Stimulated activated effector memory CD8-positive, alpha-beta T cell treated with anti-CD3 and anti-CD28 coated beads, Interleukin-12 subunit alpha, Interleukin-12 subunit beta, amount 100 ng/mL, for 72 hours (primary cell): ENCODE results near the gene HSPA9.
"Not testable (repeated sequence)": the region's sequence is repeated elsewhere in the genome, so short reads cannot be mapped to it uniquely, and the experiment has no call there.

Source experiments
- ATAC-seq: fragments of 150-1000 bp; cut with Tn5 transposase; 2 replicates; pipeline ENCODE4 v1.10.0; 2021
- DNase-seq, 2 donors: peaks; one replicate each; pipeline ENCODE4 v3.0.0; 2021 to 2022; ENCODE audit warnings: low spot score in 2 of 2
- H3K27ac Mint-ChIP-seq: one replicate; pipeline ENCODE4 v1.8.0; 2022; ENCODE audit warnings: mild to moderate bottlenecking, mixed read lengths
- H3K36me3 Mint-ChIP-seq: one replicate; pipeline ENCODE4 v1.8.0; 2022; ENCODE audit warnings: mild to moderate bottlenecking, mixed read lengths
- H3K4me1 Mint-ChIP-seq: one replicate; pipeline ENCODE4 v1.8.0; 2022; ENCODE audit warnings: mixed read lengths
- H3K4me3 Mint-ChIP-seq: one replicate; pipeline ENCODE4 v1.8.0; 2022; ENCODE audit warnings: mild to moderate bottlenecking, mixed read lengths
- H3K9me3 Mint-ChIP-seq: one replicate; pipeline ENCODE4 v1.8.0; 2022; ENCODE audit warnings: mixed read lengths

The HSPA9 gene

GRCh38 chr5:138533973-138534941, 40.9 kb downstream of the HSPA9 start:
- H3K27ac Mint-ChIP-seq: no peak overlapping the region
- peaks cover 91% of the 10 kb centered on the region for H3K36me3 Mint-ChIP-seq
- ATAC-seq: no peak
- H3K9me3 Mint-ChIP-seq: no peaks in the 10 kb centered on the region
- H3K4me3 Mint-ChIP-seq: no peak overlapping the region
- no peak for DNase-seq
- peaks cover 56% of the 10 kb centered on the region for H3K4me1 Mint-ChIP-seq

GRCh38 chr5:138529812-138530211, 45.4 kb downstream of the HSPA9 start:
- Mint-ChIP-seq H3K4me1 (peaks cover 37% of the 10 kb centered on the region), H3K27ac (no peak overlapping the region), H3K9me3 (no peaks in the 10 kb centered on the region), H3K4me3 (no peak overlapping the region), H3K36me3 (peaks cover 89% of the 10 kb centered on the region)
- DNase-seq (no peak), ATAC-seq (no peak)

- peaks cover 86% of the 10 kb centered on the region for H3K36me3 Mint-ChIP-seq
- H3K4me1 Mint-ChIP-seq: peaks cover 36% of the 10 kb centered on the region
- H3K4me3 Mint-ChIP-seq: no peak overlapping the region
- DNase-seq (no peak), ATAC-seq (no peak)
- no peaks in the 10 kb centered on the region for H3K9me3 Mint-ChIP-seq
- no peak overlapping the region for H3K27ac Mint-ChIP-seq
Measured at GRCh38 chr5:138528744-138529469, 46.3 kb downstream of the HSPA9 start.

GRCh38 chr5:138528208-138528607, 47.0 kb downstream of the HSPA9 start:
- H3K27ac Mint-ChIP-seq: no peak overlapping the region
- no peak overlapping the region for H3K4me3 Mint-ChIP-seq
- DNase-seq: no peak
- H3K9me3 Mint-ChIP-seq: no peaks in the 10 kb centered on the region
- peaks cover 35% of the 10 kb centered on the region for H3K4me1 Mint-ChIP-seq
- H3K36me3 Mint-ChIP-seq: peaks cover 85% of the 10 kb centered on the region
- no peak for ATAC-seq

GRCh38 chr5:138527170-138527569, 48.0 kb downstream of the HSPA9 start:
- no peaks in the 10 kb centered on the region for H3K9me3 Mint-ChIP-seq
- H3K4me1 Mint-ChIP-seq: peaks cover 34% of the 10 kb centered on the region
- no peak for ATAC-seq
- DNase-seq: no peak
- H3K4me3 Mint-ChIP-seq: no peak overlapping the region
- peak overlapping the region; percentile 7 for H3K27ac Mint-ChIP-seq
- peaks cover 85% of the 10 kb centered on the region for H3K36me3 Mint-ChIP-seq

GRCh38 chr5:138523406-138523805, 51.8 kb downstream of the HSPA9 start:
- H3K4me3 Mint-ChIP-seq: no peak overlapping the region
- H3K27ac Mint-ChIP-seq: peak overlapping the region; percentile 24
- no peak for DNase-seq
- no peak for ATAC-seq
- H3K9me3 Mint-ChIP-seq: no peaks in the 10 kb centered on the region
- peaks cover 71% of the 10 kb centered on the region for H3K36me3 Mint-ChIP-seq
- peaks cover 25% of the 10 kb centered on the region for H3K4me1 Mint-ChIP-seq

GRCh38 chr5:138520971-138521370, 54.2 kb downstream of the HSPA9 start:
- H3K4me1 Mint-ChIP-seq: peaks cover 25% of the 10 kb centered on the region
- H3K27ac Mint-ChIP-seq: peak overlapping the region; percentile 85
- H3K36me3 Mint-ChIP-seq: peaks cover 78% of the 10 kb centered on the region
- no peak for DNase-seq
- H3K9me3 Mint-ChIP-seq: no peaks in the 10 kb centered on the region
- H3K4me3 Mint-ChIP-seq: no peak overlapping the region
- ATAC-seq: no peak

- Mint-ChIP-seq H3K9me3 (no peaks in the 10 kb centered on the region), H3K4me3 (no peak overlapping the region), H3K4me1 (peaks cover 18% of the 10 kb centered on the region), H3K36me3 (peaks cover 83% of the 10 kb centered on the region), H3K27ac (no peak overlapping the region)
- ATAC-seq (no peak), DNase-seq (no peak)
Measured at GRCh38 chr5:138517437-138517836, 57.8 kb downstream of the HSPA9 start.

GRCh38 chr5:138515556-138516245, 59.5 kb downstream of the HSPA9 start:
- Mint-ChIP-seq H3K9me3 (no peaks in the 10 kb centered on the region), H3K36me3 (peaks cover 92% of the 10 kb centered on the region), H3K27ac (peak overlapping the region; percentile 52), H3K4me3 (no peak overlapping the region), H3K4me1 (peaks cover 14% of the 10 kb centered on the region)
- no peak for ATAC-seq
- DNase-seq: no peak

- no peak for DNase-seq
- Mint-ChIP-seq H3K36me3 (peaks cover 100% of the 10 kb centered on the region), H3K4me1 (peaks cover 5% of the 10 kb centered on the region), H3K9me3 (no peaks in the 10 kb centered on the region), H3K27ac (no peak overlapping the region), H3K4me3 (no peak overlapping the region)
- no peak for ATAC-seq
Measured at GRCh38 chr5:138514021-138514420, 61.2 kb downstream of the HSPA9 start.

- Mint-ChIP-seq H3K4me1 (no peaks in the 10 kb centered on the region), H3K36me3 (peaks cover 75% of the 10 kb centered on the region), H3K4me3 (no peak overlapping the region), H3K9me3 (no peaks in the 10 kb centered on the region), H3K27ac (peak overlapping the region; percentile 5)
- DNase-seq: no peak
- no peak for ATAC-seq
Measured at GRCh38 chr5:138508958-138509357, 66.2 kb downstream of the HSPA9 start.

GRCh38 chr5:138507485-138507884, 67.7 kb downstream of the HSPA9 start:
- H3K27ac Mint-ChIP-seq, H3K9me3 Mint-ChIP-seq, ATAC-seq, H3K4me3 Mint-ChIP-seq, DNase-seq, H3K4me1 Mint-ChIP-seq: not testable (repeated sequence)
- H3K36me3 Mint-ChIP-seq: peaks cover 60% of the 10 kb centered on the region

- Mint-ChIP-seq H3K9me3 (no peaks in the 10 kb centered on the region), H3K4me3 (no peak overlapping the region), H3K4me1 (no peaks in the 10 kb centered on the region), H3K36me3 (peaks cover 58% of the 10 kb centered on the region), H3K27ac (no peak overlapping the region)
- no peak for ATAC-seq
- DNase-seq: no peak
Measured at GRCh38 chr5:138506370-138507306, 68.6 kb downstream of the HSPA9 start.

- H3K4me3 Mint-ChIP-seq: no peak overlapping the region
- H3K27ac Mint-ChIP-seq: peak overlapping the region; percentile 65
- no peak for DNase-seq
- H3K4me1 Mint-ChIP-seq: no peaks in the 10 kb centered on the region
- H3K9me3 Mint-ChIP-seq: no peaks in the 10 kb centered on the region
- no peak for ATAC-seq
- H3K36me3 Mint-ChIP-seq: peaks cover 46% of the 10 kb centered on the region
Measured at GRCh38 chr5:138504799-138505198, 70.4 kb downstream of the HSPA9 start.
